Measurements from ENCODE around the gene FOXD2.

DNA sequence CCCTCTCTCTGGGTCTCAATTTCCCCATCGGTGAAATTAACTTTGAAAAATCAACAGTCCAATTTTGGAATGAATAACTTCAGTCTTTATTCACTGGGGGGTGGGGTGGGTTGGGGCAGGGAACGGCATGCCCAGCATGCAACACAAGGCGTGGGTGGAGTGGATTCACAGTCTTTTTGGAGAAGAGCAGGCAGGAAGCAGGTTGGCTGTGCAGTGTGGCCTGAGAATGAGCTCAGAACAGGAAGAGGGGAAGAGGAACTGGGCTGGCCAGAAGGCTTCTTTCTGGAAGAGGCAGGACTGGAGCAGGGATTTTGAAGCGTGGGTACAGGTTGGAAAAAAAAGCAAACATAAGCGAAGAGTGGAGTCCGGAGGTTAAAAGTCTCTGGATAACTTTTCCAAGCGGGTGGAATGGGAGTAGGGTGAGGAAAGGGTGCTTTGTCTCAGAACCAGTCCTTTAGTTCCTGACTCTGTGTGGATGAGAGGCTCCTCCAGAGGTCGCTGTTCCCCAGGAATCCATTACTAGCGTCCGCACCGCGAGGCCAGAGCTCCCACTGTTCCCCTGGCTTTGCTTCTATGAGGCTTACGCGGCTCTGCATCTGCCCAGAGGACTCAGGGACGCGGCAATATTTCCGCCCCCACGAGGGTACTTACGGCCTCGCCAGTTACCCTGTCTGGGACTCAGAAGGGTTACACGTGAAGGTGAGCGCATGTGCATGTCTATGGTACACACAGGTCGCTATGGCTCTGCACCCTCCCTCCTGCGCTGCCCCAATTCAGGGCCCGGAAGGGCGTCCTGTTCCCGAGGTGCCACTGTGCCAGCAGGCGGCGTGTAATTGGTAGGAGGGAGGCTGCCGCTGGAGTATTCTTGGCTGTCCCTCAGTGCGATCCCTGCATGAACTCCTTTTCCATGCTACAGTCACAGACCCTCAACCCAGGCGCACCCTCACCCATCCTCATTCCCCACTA, 5.5 kb upstream of the FOXD2 start:
- TF ChIP-seq, protein P1, sequence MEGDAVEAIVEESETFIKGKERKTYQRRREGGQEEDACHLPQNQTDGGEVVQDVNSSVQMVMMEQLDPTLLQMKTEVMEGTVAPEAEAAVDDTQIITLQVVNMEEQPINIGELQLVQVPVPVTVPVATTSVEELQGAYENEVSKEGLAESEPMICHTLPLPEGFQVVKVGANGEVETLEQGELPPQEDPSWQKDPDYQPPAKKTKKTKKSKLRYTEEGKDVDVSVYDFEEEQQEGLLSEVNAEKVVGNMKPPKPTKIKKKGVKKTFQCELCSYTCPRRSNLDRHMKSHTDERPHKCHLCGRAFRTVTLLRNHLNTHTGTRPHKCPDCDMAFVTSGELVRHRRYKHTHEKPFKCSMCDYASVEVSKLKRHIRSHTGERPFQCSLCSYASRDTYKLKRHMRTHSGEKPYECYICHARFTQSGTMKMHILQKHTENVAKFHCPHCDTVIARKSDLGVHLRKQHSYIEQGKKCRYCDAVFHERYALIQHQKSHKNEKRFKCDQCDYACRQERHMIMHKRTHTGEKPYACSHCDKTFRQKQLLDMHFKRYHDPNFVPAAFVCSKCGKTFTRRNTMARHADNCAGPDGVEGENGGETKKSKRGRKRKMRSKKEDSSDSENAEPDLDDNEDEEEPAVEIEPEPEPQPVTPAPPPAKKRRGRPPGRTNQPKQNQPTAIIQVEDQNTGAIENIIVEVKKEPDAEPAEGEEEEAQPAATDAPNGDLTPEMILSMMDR (IDR thresholded peaks at IDR 0.05): peak; percentile 84
- TF ChIP-seq ZFX (IDR thresholded peaks at IDR 0.05; ENCODE audit: borderline replicate concordance): no peak
